Measurements from ENCODE around the gene FAM163A. TPM values are rescaled to one million over a fixed set of nuclear protein-coding genes. Genes with fewer than 3 reads are reported as not detected.

The FAM163A gene
- total and polyA plus RNA-seq, 12 donors = 0.07 to 0.30 (median 0.15) TPM; not detected in 4

- 89 to 91% methylated on average over 8 of the region's 8 CpGs for WGBS, 2 donors
- H3K36me3 ChIP-seq = no peaks in the 10 kb centered on the region
- no peak overlapping the region for H3K4me3 ChIP-seq
- H3K27ac ChIP-seq = no peak overlapping the region
- ATAC-seq = no peak
- peaks cover 0 to 9% (median 1%) of the 10 kb centered on the region in 9 donors for H3K4me1 ChIP-seq
- TF ChIP-seq, protein P1, sequence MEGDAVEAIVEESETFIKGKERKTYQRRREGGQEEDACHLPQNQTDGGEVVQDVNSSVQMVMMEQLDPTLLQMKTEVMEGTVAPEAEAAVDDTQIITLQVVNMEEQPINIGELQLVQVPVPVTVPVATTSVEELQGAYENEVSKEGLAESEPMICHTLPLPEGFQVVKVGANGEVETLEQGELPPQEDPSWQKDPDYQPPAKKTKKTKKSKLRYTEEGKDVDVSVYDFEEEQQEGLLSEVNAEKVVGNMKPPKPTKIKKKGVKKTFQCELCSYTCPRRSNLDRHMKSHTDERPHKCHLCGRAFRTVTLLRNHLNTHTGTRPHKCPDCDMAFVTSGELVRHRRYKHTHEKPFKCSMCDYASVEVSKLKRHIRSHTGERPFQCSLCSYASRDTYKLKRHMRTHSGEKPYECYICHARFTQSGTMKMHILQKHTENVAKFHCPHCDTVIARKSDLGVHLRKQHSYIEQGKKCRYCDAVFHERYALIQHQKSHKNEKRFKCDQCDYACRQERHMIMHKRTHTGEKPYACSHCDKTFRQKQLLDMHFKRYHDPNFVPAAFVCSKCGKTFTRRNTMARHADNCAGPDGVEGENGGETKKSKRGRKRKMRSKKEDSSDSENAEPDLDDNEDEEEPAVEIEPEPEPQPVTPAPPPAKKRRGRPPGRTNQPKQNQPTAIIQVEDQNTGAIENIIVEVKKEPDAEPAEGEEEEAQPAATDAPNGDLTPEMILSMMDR (IDR thresholded peaks at IDR 0.05) = no peak
- peaks cover 0 to 7% (median 0%) of the 10 kb centered on the region in 11 donors for H3K9me3 ChIP-seq
- intact Hi-C loops (cut with DNase I) = no loop called here
- no peaks in the 10 kb centered on the region for H3K27me3 ChIP-seq
- no peak for DNase-seq
These were observed 31.5 kb downstream of the FAM163A start for GRCh38 chr1:179774566-179774965.

DNA sequence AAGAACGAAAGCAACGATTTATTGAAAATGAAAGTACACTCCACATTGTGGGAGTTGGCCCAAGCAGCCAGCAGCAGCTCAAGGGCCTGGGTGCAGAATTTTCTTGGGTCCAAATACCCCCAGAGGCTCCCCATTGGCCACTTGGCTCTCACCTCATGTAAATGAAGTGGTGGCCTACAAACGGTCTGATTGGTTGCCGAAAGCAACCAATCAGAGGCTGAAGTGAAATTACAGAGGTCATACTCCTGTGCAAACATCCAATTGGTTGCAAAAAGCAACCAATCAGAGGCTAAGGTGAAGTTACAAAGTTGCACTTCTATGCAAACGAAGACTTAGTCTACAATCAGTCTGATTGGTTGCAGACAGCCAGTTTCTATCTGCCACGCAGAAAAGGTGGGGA, 31.9 kb downstream of the FAM163A start:
- Histone ChIP-seq H3K36me3 (no peaks in the 10 kb centered on the region), H3K4me1 (peaks cover 0 to 14% (median 4%) of the 10 kb centered on the region in 9 donors), H3K4me3 (no peak overlapping the region), H3K27ac (no peak overlapping the region), H3K27me3 (no peaks in the 10 kb centered on the region), H3K9me3 (peaks cover 0 to 7% (median 0%) of the 10 kb centered on the region in 11 donors)
- TF ChIP-seq, protein P1 (IDR thresholded peaks at IDR 0.05) = no peak
- intact Hi-C loops (cut with DNase I) = no loop called here
- no peak for DNase-seq
- no peak for ATAC-seq
- 91 to 94% methylated on average over 6 of the region's 6 CpGs for WGBS, 2 donors

GRCh38 chr1:179776831-179777230, 33.7 kb downstream of the FAM163A start:
- WGBS, 2 donors = 98 to 100% methylated on average over 2 of the region's 2 CpGs
- H3K36me3 ChIP-seq = no peaks in the 10 kb centered on the region
- ATAC-seq (no peak), DNase-seq (no peak)
- no peaks in the 10 kb centered on the region for H3K27me3 ChIP-seq
- no peak overlapping the region for H3K27ac ChIP-seq
- no peak overlapping the region for H3K4me3 ChIP-seq
- peaks cover 0 to 12% (median 7%) of the 10 kb centered on the region in 9 donors for H3K4me1 ChIP-seq
- TF ChIP-seq, protein P1 (IDR thresholded peaks at IDR 0.05) = no peak
- intact Hi-C loops (cut with DNase I) = no loop called here
- H3K9me3 ChIP-seq = peaks cover 0 to 7% (median 0%) of the 10 kb centered on the region in 11 donors

- DNase-seq (no peak), ATAC-seq (no peak)
- H3K9me3 ChIP-seq = peaks cover 0 to 2% (median 0%) of the 10 kb centered on the region in 11 donors
- intact Hi-C loops (cut with DNase I) = no loop called here
- no peaks in the 10 kb centered on the region for H3K27me3 ChIP-seq
- H3K4me3 ChIP-seq = no peak overlapping the region
- H3K27ac ChIP-seq = no peak overlapping the region
- H3K4me1 ChIP-seq = peaks cover 0 to 16% (median 7%) of the 10 kb centered on the region in 9 donors
- TF ChIP-seq, protein P1 (IDR thresholded peaks at IDR 0.05) = no peak
- no peaks in the 10 kb centered on the region for H3K36me3 ChIP-seq
- WGBS, 2 donors = 87 to 91% methylated on average over 3 of the region's 3 CpGs
These were observed 34.6 kb downstream of the FAM163A start for GRCh38 chr1:179777731-179778130.

Data from heart right ventricle (tissue), 16 donors.